ENCODE results near the gene ICE2.
A peak's percentile ranks its signal among the peaks of the same experiment; 100 is the strongest.

ICE2 gene

GRCh38 chr15:60493166-60493565 is 14.2 kb upstream of the ICE2 start:
- no peaks in the 10 kb centered on the region for H3K27me3 ChIP-seq (ENCODE audit: insufficient read depth, low read length)
- no peak overlapping the region for H3K27ac ChIP-seq (ENCODE audit: low read depth, low read length)
- peaks cover 3% of the 10 kb centered on the region; the same call in 1 of the 2 replicates for H3K36me3 ChIP-seq (ENCODE audit: insufficient read depth, low read length)
- H3K4me1 ChIP-seq (ENCODE audit: control insufficient read depth, insufficient read depth, low read length, unreplicated experiment) = no peaks in the 10 kb centered on the region
- H3K4me3 ChIP-seq (ENCODE audit: low read depth, low read length) = no peak overlapping the region
- H3K79me2 ChIP-seq (ENCODE audit: control insufficient read depth, insufficient read depth, low read length, unreplicated experiment) = no peaks in the 10 kb centered on the region
- no peak overlapping the region for H2AFZ ChIP-seq (ENCODE audit: low read length, unreplicated experiment)

GRCh38 chr15:60486742-60487141 is 7.8 kb upstream of the ICE2 start:
- Histone ChIP-seq H3K36me3 (ENCODE audit: insufficient read depth, low read length) (no peaks in the 10 kb centered on the region), H2AFZ (ENCODE audit: low read length, unreplicated experiment) (no peak overlapping the region), H3K79me2 (ENCODE audit: control insufficient read depth, insufficient read depth, low read length, unreplicated experiment) (no peaks in the 10 kb centered on the region), H3K27me3 (ENCODE audit: insufficient read depth, low read length) (no peaks in the 10 kb centered on the region), H3K4me1 (ENCODE audit: control insufficient read depth, insufficient read depth, low read length, unreplicated experiment) (no peaks in the 10 kb centered on the region), H3K4me3 (ENCODE audit: low read depth, low read length) (no peak overlapping the region), H3K27ac (ENCODE audit: low read depth, low read length) (no peak overlapping the region)

GRCh38 chr15:60485365-60486055 is 6.6 kb upstream of the ICE2 start:
- Histone ChIP-seq H2AFZ (ENCODE audit: low read length, unreplicated experiment) (no peak overlapping the region), H3K27ac (ENCODE audit: low read depth, low read length) (no peak overlapping the region), H3K4me3 (ENCODE audit: low read depth, low read length) (no peak overlapping the region), H3K36me3 (ENCODE audit: insufficient read depth, low read length) (no peaks in the 10 kb centered on the region), H3K4me1 (ENCODE audit: control insufficient read depth, insufficient read depth, low read length, unreplicated experiment) (no peaks in the 10 kb centered on the region), H3K79me2 (ENCODE audit: control insufficient read depth, insufficient read depth, low read length, unreplicated experiment) (no peaks in the 10 kb centered on the region), H3K27me3 (ENCODE audit: insufficient read depth, low read length) (no peaks in the 10 kb centered on the region)

GRCh38 chr15:60483042-60483441 is 4.1 kb upstream of the ICE2 start:
- Histone ChIP-seq H3K79me2 (ENCODE audit: control insufficient read depth, insufficient read depth, low read length, unreplicated experiment) (peaks cover 6% of the 10 kb centered on the region), H2AFZ (ENCODE audit: low read length, unreplicated experiment) (no peak overlapping the region), H3K4me3 (ENCODE audit: low read depth, low read length) (no peak overlapping the region), H3K36me3 (ENCODE audit: insufficient read depth, low read length) (no peaks in the 10 kb centered on the region), H3K27ac (ENCODE audit: low read depth, low read length) (no peak overlapping the region), H3K4me1 (ENCODE audit: control insufficient read depth, insufficient read depth, low read length, unreplicated experiment) (peaks cover 5% of the 10 kb centered on the region), H3K27me3 (ENCODE audit: insufficient read depth, low read length) (no peaks in the 10 kb centered on the region)

DNA sequence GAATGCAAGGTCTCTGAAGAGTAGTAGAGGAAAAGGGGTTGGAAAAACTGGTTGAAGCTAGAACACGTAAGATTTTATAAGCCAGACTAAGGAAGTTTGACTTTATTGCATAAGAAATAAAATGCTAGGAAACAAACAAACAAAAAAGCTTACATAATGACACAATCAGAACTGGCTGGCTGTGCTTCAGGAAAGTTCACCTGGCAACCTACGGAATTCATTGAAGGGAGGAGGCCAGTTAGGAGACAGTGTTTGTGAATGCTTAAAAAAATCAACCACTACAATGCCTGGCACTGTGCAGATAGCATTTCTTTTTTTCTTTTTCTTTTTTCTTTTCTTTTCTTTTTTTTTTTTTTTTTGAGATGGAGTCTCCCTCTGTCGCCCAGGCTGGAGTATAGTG is 1.9 kb upstream of the ICE2 start:
- Histone ChIP-seq H3K4me3 (ENCODE audit: low read depth, low read length) (no peak overlapping the region), H3K36me3 (ENCODE audit: insufficient read depth, low read length) (no peaks in the 10 kb centered on the region), H3K27me3 (ENCODE audit: insufficient read depth, low read length) (no peaks in the 10 kb centered on the region), H3K79me2 (ENCODE audit: control insufficient read depth, insufficient read depth, low read length, unreplicated experiment) (peaks cover 28% of the 10 kb centered on the region), H3K4me1 (ENCODE audit: control insufficient read depth, insufficient read depth, low read length, unreplicated experiment) (peaks cover 27% of the 10 kb centered on the region), H3K27ac (ENCODE audit: low read depth, low read length) (no peak overlapping the region), H2AFZ (ENCODE audit: low read length, unreplicated experiment) (no peak overlapping the region)

DNA sequence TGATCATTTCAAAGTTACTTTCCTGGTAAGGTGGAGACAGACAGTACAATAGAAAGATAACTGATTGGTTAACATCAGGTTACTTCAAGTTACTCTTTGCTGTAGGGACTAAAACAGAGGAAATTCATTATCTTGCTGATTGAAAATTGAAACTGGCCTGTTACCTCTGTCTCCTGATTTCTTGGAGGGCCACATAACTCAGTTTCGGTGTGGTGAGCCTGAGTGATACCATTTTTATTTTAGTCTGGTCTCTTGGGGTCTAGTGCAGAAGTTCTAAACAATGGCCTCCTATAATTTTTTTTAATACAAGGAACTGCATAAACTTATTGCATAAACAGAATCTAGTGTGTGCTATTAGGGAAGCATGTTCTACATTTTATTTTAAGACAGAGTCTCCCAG is 1.2 kb upstream of the ICE2 start:
- Histone ChIP-seq H3K27ac (ENCODE audit: low read depth, low read length) (no peak overlapping the region), H3K4me3 (ENCODE audit: low read depth, low read length) (peak overlapping the region; percentile 94; the same call in 1 of the 2 replicates), H3K79me2 (ENCODE audit: control insufficient read depth, insufficient read depth, low read length, unreplicated experiment) (peaks cover 30% of the 10 kb centered on the region), H2AFZ (ENCODE audit: low read length, unreplicated experiment) (no peak overlapping the region), H3K36me3 (ENCODE audit: insufficient read depth, low read length) (no peaks in the 10 kb centered on the region), H3K27me3 (ENCODE audit: insufficient read depth, low read length) (no peaks in the 10 kb centered on the region), H3K4me1 (ENCODE audit: control insufficient read depth, insufficient read depth, low read length, unreplicated experiment) (peaks cover 28% of the 10 kb centered on the region)

DNA sequence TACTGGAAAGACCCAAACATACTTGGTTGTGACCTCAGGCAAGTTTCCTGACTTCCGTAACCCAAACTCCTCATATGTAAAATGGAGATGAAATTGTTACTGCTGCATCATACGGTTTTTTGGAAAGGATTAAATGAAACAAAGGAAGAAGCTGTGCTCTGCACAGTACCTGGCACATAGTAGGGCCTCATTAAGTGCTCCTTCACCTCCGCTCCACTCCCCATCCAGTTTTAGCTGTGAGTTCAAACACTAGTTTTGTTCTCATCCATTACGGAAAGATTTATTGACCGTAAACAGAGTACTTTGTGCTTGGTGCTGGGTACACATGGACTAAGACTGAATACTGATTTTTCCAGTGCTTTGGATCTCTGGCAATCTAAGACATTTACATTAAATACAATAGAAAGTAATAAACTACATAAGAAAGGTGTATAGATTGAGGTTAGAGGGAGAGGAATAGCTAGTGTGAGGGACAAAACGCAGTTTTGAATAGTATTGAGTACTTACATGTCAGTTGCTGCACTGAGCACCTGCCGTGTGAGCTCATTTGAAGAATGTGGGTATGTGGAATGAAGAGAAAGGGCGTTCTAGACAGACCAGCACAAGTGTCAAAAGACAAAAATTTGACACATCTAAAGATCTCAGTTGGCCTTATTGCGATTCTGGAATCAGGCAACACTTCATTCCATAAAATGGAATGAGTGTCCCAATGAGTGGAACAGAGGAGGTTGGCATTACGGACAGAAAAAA is 594 bp upstream of the ICE2 start:
- peaks cover 35% of the 10 kb centered on the region for H3K79me2 ChIP-seq (ENCODE audit: control insufficient read depth, insufficient read depth, low read length, unreplicated experiment)
- H2AFZ ChIP-seq (ENCODE audit: low read length, unreplicated experiment) = peak overlapping the region; percentile 91
- peak overlapping the region; percentile 85 for H3K27ac ChIP-seq (ENCODE audit: low read depth, low read length)
- H3K27me3 ChIP-seq (ENCODE audit: insufficient read depth, low read length) = no peaks in the 10 kb centered on the region
- peaks cover 2% of the 10 kb centered on the region; the same call in 1 of the 2 replicates for H3K36me3 ChIP-seq (ENCODE audit: insufficient read depth, low read length)
- peaks cover 28% of the 10 kb centered on the region for H3K4me1 ChIP-seq (ENCODE audit: control insufficient read depth, insufficient read depth, low read length, unreplicated experiment)
- H3K4me3 ChIP-seq (ENCODE audit: low read depth, low read length) = peak overlapping the region; percentile 94

DNA sequence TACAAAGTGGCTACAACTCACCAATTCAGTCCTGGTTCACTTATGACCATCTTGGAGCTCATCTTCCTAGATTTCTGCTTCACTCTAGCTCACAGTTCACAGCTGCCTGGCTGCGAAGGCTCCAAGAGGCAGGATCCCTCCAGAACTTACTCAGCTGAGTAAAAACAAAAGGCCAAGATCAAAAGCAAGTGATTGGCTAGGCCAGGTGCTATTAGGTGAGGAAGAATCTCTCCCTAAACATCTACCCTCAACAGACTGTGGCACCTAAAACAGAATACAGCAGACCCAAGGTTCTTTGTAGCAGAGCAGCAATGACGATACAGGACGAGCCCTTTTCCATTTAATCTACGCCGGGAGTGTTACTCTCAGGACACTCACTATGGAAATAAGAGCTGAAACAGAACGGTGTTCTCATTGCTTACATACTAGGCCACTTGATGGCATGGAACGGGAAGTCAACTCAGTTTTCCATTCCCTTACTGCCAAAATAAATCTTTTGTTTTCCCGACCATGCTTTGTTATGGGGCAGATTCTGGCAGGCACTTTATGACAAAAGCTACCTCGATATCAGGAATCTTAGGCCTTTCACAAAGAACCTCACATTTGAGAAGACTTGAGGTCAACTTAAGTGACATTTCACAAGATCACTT is 901 bp downstream of the ICE2 start:
- no peaks in the 10 kb centered on the region for H3K27me3 ChIP-seq (ENCODE audit: insufficient read depth, low read length)

GRCh38 chr15:60477164-60477563 is 1.8 kb downstream of the ICE2 start:
- peaks cover 7% of the 10 kb centered on the region; the same call in 1 of the 2 replicates for H3K36me3 ChIP-seq (ENCODE audit: insufficient read depth, low read length)
- no peak overlapping the region for H2AFZ ChIP-seq (ENCODE audit: low read length, unreplicated experiment)
- H3K4me3 ChIP-seq (ENCODE audit: low read depth, low read length) = peak overlapping the region; percentile 94
- peaks cover 39% of the 10 kb centered on the region for H3K79me2 ChIP-seq (ENCODE audit: control insufficient read depth, insufficient read depth, low read length, unreplicated experiment)
- no peaks in the 10 kb centered on the region for H3K27me3 ChIP-seq (ENCODE audit: insufficient read depth, low read length)
- H3K27ac ChIP-seq (ENCODE audit: low read depth, low read length) = peak overlapping the region; percentile 85; the same call in 1 of the 2 replicates
- H3K4me1 ChIP-seq (ENCODE audit: control insufficient read depth, insufficient read depth, low read length, unreplicated experiment) = peaks cover 28% of the 10 kb centered on the region

More for the DNA sequence above, 901 bp downstream of the ICE2 start:
- Histone ChIP-seq H3K4me1 (ENCODE audit: control insufficient read depth, insufficient read depth, low read length, unreplicated experiment) (peaks cover 28% of the 10 kb centered on the region), H3K79me2 (ENCODE audit: control insufficient read depth, insufficient read depth, low read length, unreplicated experiment) (peaks cover 36% of the 10 kb centered on the region), H2AFZ (ENCODE audit: low read length, unreplicated experiment) (peak overlapping the region; percentile 77), H3K36me3 (ENCODE audit: insufficient read depth, low read length) (peaks cover 4% of the 10 kb centered on the region; the same call in 1 of the 2 replicates), H3K4me3 (ENCODE audit: low read depth, low read length) (peak overlapping the region; percentile 94), H3K27ac (ENCODE audit: low read depth, low read length) (peak overlapping the region; percentile 85)

DNA sequence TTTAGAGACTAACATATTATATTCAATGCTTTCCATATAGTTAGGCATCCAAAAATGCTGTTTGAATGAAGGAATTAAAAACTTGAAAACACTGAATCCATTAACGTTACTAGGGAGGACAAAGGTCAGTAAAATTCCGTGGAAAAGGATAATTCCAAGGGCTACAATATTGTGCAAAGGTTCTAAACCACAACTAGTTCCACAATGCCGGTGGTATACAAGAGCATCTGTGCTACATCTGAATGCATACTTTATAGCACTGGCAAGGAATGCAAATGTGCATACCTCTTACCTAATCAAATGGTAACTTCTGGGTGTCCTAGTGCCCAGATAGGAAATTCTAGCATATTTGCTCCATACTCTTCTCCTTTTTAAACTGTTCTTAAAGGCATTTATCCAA is 2.2 kb downstream of the ICE2 start:
- H3K27ac ChIP-seq (ENCODE audit: low read depth, low read length) = peak overlapping the region; percentile 16; the same call in 1 of the 2 replicates
- no peak overlapping the region for H2AFZ ChIP-seq (ENCODE audit: low read length, unreplicated experiment)
- H3K36me3 ChIP-seq (ENCODE audit: insufficient read depth, low read length) = peaks cover 7% of the 10 kb centered on the region; the same call in 1 of the 2 replicates
- peaks cover 39% of the 10 kb centered on the region for H3K79me2 ChIP-seq (ENCODE audit: control insufficient read depth, insufficient read depth, low read length, unreplicated experiment)
- H3K4me3 ChIP-seq (ENCODE audit: low read depth, low read length) = peak overlapping the region; percentile 94
- peaks cover 30% of the 10 kb centered on the region for H3K4me1 ChIP-seq (ENCODE audit: control insufficient read depth, insufficient read depth, low read length, unreplicated experiment)
- H3K27me3 ChIP-seq (ENCODE audit: insufficient read depth, low read length) = no peaks in the 10 kb centered on the region

All from ACC112 (cell line).